Neural cell (in vitro differentiated cells): ENCODE data around the gene WNT10A. TPM values are rescaled to one million over a fixed set of nuclear protein-coding genes. Genes with fewer than 3 reads are reported as not detected.
"Not testable (repeated sequence)": the region's sequence is repeated elsewhere in the genome, so short reads cannot be mapped to it uniquely, and the experiment has no call there.

Experiments used
- H2AFZ ChIP-seq: fragments of 200-600, 300-800 bp; sonication (generic), shearing (Covaris generic); 2 replicates; pipeline ENCODE4 v1.6.0; 2014; ENCODE audit warnings: low read depth, mild to moderate bottlenecking, antibody characterized with exemption, low read length, moderate library complexity
- H3F3A ChIP-seq: fragments of 200-600 bp; shearing (Covaris generic); 2 replicates; pipeline ENCODE4 v1.6.1; 2016; ENCODE audit warnings: mild to moderate bottlenecking, moderate library complexity, mixed read lengths, antibody characterized with exemption, low read length; ENCODE audit not compliant: insufficient read depth, poor library complexity, severe bottlenecking
- H3K27ac ChIP-seq: fragments of 200-600, 300-800 bp; sonication (generic), shearing (Covaris generic); 2 replicates; pipeline ENCODE4 v1.5.1; 2014; ENCODE audit warnings: mild to moderate bottlenecking, low read length, moderate library complexity
- H3K27me3 ChIP-seq: fragments of 300-800, 200-600 bp; sonication (generic), shearing (Covaris generic); 2 replicates; pipeline ENCODE4 v1.6.0; 2014; ENCODE audit warnings: mild to moderate bottlenecking, low read depth, low read length, moderate library complexity; ENCODE audit not compliant: insufficient read depth
- H3K36me3 ChIP-seq: fragments of 300-800, 200-600 bp; sonication (generic), shearing (Covaris generic); 2 replicates; pipeline ENCODE4 v1.5.1; 2014; ENCODE audit warnings: mild to moderate bottlenecking, antibody characterized with exemption, low read length, moderate library complexity; ENCODE audit not compliant: insufficient read depth
- H3K4me2 ChIP-seq: fragments of 300-800, 200-600 bp; sonication (generic), shearing (Covaris generic); 2 replicates; pipeline ENCODE4 v1.6.0; 2014; ENCODE audit warnings: mild to moderate bottlenecking, low read length
- H3K4me3 ChIP-seq: fragments of 300-800, 200-600 bp; sonication (generic), shearing (Covaris generic); 2 replicates; pipeline ENCODE4 v1.5.1; 2014; ENCODE audit warnings: mild to moderate bottlenecking, low read length, moderate library complexity
- H3K79me2 ChIP-seq: fragments of 200-600 bp; shearing (Covaris generic); replicated peaks from 2 replicates; pipeline ENCODE4 v1.6.0; 2014; ENCODE audit warnings: mild to moderate bottlenecking, low read length, moderate library complexity; ENCODE audit not compliant: insufficient read depth
- H3K9ac ChIP-seq: fragments of 300-800, 200-600 bp; sonication (generic), shearing (Covaris generic); 2 replicates; pipeline ENCODE4 v1.6.1; 2016; ENCODE audit warnings: mild to moderate bottlenecking, low read length, mixed read lengths
- H3K9me2 ChIP-seq: fragments of 200-600 bp; shearing (Covaris generic); 2 replicates; pipeline ENCODE4 v1.6.1; 2016; ENCODE audit warnings: mild to moderate bottlenecking, low read length, mixed read lengths; ENCODE audit not compliant: insufficient read depth
- H3K9me3 ChIP-seq: fragments of 200-600, 300-800 bp; sonication (generic), shearing (Covaris generic); 2 replicates; pipeline ENCODE4 v1.6.1; 2016; ENCODE audit warnings: mild to moderate bottlenecking, mixed run types, low read length, moderate library complexity, mixed read lengths
- H4K20me1 ChIP-seq: fragments of 200-600 bp; shearing (Covaris generic); 2 replicates; pipeline ENCODE4 v1.6.1; 2016; ENCODE audit warnings: mild to moderate bottlenecking, mixed run types; ENCODE audit not compliant: insufficient read depth
- CTCF ChIP-seq: fragments of 450-650 bp; IDR thresholded peaks from 2 replicates; pipeline ENCODE4 v1.5.1; 2014; ENCODE audit warnings: antibody characterized with exemption, mild to moderate bottlenecking, moderate library complexity; ENCODE audit not compliant: poor library complexity, severe bottlenecking
- EP300 ChIP-seq: fragments of 450-650 bp; conservative IDR thresholded peaks from 2 replicates; pipeline ENCODE4 v1.6.1; 2014; ENCODE audit warnings: antibody characterized with exemption, mild to moderate bottlenecking, moderate library complexity; ENCODE audit not compliant: poor library complexity, severe bottlenecking
- EZH2 ChIP-seq: fragments of 200-600, 300-800 bp; shearing (Covaris generic), sonication (generic); IDR thresholded peaks from 2 replicates; pipeline ENCODE4 v1.6.1; 2014; ENCODE audit warnings: antibody characterized with exemption, low read length, borderline replicate concordance, mild to moderate bottlenecking; ENCODE audit not compliant: insufficient read depth, poor library complexity, severe bottlenecking
- MXI1 ChIP-seq: fragments of 450-650 bp; conservative IDR thresholded peaks from 2 replicates; pipeline ENCODE4 v1.6.1; 2014; ENCODE audit warnings: antibody characterized with exemption, mild to moderate bottlenecking; ENCODE audit not compliant: poor library complexity, severe bottlenecking
- POLR2AphosphoS5 ChIP-seq: IDR thresholded peaks from 2 replicates; pipeline ENCODE4 v1.6.1; 2012
- RAD21 ChIP-seq: fragments of 450-650 bp; conservative IDR thresholded peaks from 2 replicates; pipeline ENCODE4 v1.6.1; 2014; ENCODE audit warnings: antibody characterized with exemption, mild to moderate bottlenecking, moderate library complexity
- REST ChIP-seq: IDR thresholded peaks from 2 replicates; pipeline ENCODE4 v1.6.1; 2012; ENCODE audit warnings: borderline replicate concordance
- SMC3 ChIP-seq: fragments of 450-650 bp; conservative IDR thresholded peaks from 2 replicates; pipeline ENCODE4 v1.6.1; 2014; ENCODE audit warnings: antibody characterized with exemption, mild to moderate bottlenecking, moderate library complexity; ENCODE audit not compliant: poor library complexity
- TAF1 ChIP-seq: IDR thresholded peaks from 2 replicates; pipeline ENCODE4 v1.6.1; 2012; ENCODE audit warnings: low read depth
- polyA plus RNA-seq: library from polyadenylated mRNA; depleted of rRNA; stranded (reverse); fragments of >200 nt; gene quantifications from 2 replicates; pipeline ENCODE4 v1.2.3, GENCODE V29; 2014
- small RNA-seq, 3 experiments: library from RNA; depleted of rRNA; stranded (forward); fragments of <200 nt; gene quantifications; one replicate each; pipeline ENCODE3, GENCODE V24; 2012

WNT10A gene
- polyA plus RNA-seq, 1 donor from 2014 or later: 0.14 TPM

- Histone ChIP-seq H3K79me2 (no peaks in the 10 kb centered on the region), H3F3A (no peaks in the 10 kb centered on the region), H3K27me3 (no peaks in the 10 kb centered on the region), H3K36me3 (no peaks in the 10 kb centered on the region), H3K9me2 (no peaks in the 10 kb centered on the region), H3K4me2 (no peak overlapping the region), H3K27ac (no peak overlapping the region), H3K9ac (no peak overlapping the region), H3K4me3 (no peak overlapping the region), H3K9me3 (no peaks in the 10 kb centered on the region), H4K20me1 (no peaks in the 10 kb centered on the region), H2AFZ (no peak overlapping the region)
- TF ChIP-seq EP300: no peak
- no peak for TF ChIP-seq CTCF
- no peak for TF ChIP-seq RAD21
- no peak for TF ChIP-seq MXI1
- TF ChIP-seq EZH2: no peak
- TF ChIP-seq SMC3: no peak
- no peak for TF ChIP-seq REST
- no peak for TF ChIP-seq POLR2AphosphoS5
- TF ChIP-seq TAF1: no peak
These were observed 47.2 kb downstream of the WNT10A start for GRCh38 chr2:218927876-218928275.

- not testable (repeated sequence) for H3K9me2 ChIP-seq, H4K20me1 ChIP-seq, H3K36me3 ChIP-seq, H3K4me2 ChIP-seq, H2AFZ ChIP-seq, H3K27me3 ChIP-seq, H3K9ac ChIP-seq, H3F3A ChIP-seq, H3K4me3 ChIP-seq, H3K9me3 ChIP-seq, H3K27ac ChIP-seq, H3K79me2 ChIP-seq
These were observed 49.8 kb downstream of the WNT10A start for GRCh38 chr2:218930488-218930887.

GRCh38 chr2:218931751-218932150 is 51.1 kb downstream of the WNT10A start:
- H3K9me3 ChIP-seq, H4K20me1 ChIP-seq, H3K4me3 ChIP-seq, H2AFZ ChIP-seq, H3K27me3 ChIP-seq, H3K27ac ChIP-seq, H3K79me2 ChIP-seq, H3K36me3 ChIP-seq, H3K9ac ChIP-seq, H3K4me2 ChIP-seq, H3K9me2 ChIP-seq, H3F3A ChIP-seq: not testable (repeated sequence)

Small RNA genes within 50 kb of the gene (small RNA-seq; reads per million reads assigned to genes)
- 0 reads per million in 3 experiments for gene RNU6-642P

Other genes starting within 250 kb of the WNT10A start
- gene ZNF142, start 221.2 kb upstream of the WNT10A start, polyA plus RNA-seq: 4.8 and 6.4 TPM in 2 replicates
- gene BCS1L, start 221.2 kb upstream of the WNT10A start, polyA plus RNA-seq: 75.8 and 98.0 TPM in 2 replicates
- gene RNF25, start 208.8 kb upstream of the WNT10A start, polyA plus RNA-seq: 86.0 and 107 TPM in 2 replicates
- 61.5 and 69.7 TPM in 2 replicates for gene STK36, start 208.8 kb upstream of the WNT10A start, polyA plus RNA-seq
- gene TTLL4, start 170.0 kb upstream of the WNT10A start, polyA plus RNA-seq: 5.3 and 12.7 TPM in 2 replicates
- gene CYP27A1, start 98.7 kb upstream of the WNT10A start, polyA plus RNA-seq: 0.90 TPM in 1 of 2 replicates, not detected in the other
- not detected in 2 replicates for gene PRKAG3, start 49.0 kb upstream of the WNT10A start, polyA plus RNA-seq
- gene WNT6, start 21.0 kb upstream of the WNT10A start, polyA plus RNA-seq: not detected in 2 replicates
- gene CDK5R2, start 78.8 kb downstream of the WNT10A start, polyA plus RNA-seq: 2.0 and 3.1 TPM in 2 replicates
- gene FEV, start 104.3 kb downstream of the WNT10A start, polyA plus RNA-seq: not detected in 2 replicates
- gene CRYBA2, start 112.6 kb downstream of the WNT10A start, polyA plus RNA-seq: not detected in 2 replicates
- gene CFAP65, start 160.7 kb downstream of the WNT10A start, polyA plus RNA-seq: 1.1 and 1.7 TPM in 2 replicates
- 0.36 TPM in 1 of 2 replicates, not detected in the other for gene IHH, start 180.1 kb downstream of the WNT10A start, polyA plus RNA-seq